OCI-LY3 (cell line): ENCODE measurements around the gene PTPRR.
A peak's percentile ranks its signal among the peaks of the same experiment; 100 is the strongest.

ENCODE experiments used
- H2AFZ ChIP-seq: fragments of 200-600, 300-600 bp; shearing (Covaris generic); 2 replicates; pipeline ENCODE4 v1.6.0; 2014; ENCODE audit warnings: antibody characterized with exemption, low read depth, low read length
- H3K27ac ChIP-seq: fragments of 200-600, 300-600 bp; sonication (generic); 2 replicates; pipeline ENCODE4 v1.5.1; 2014; ENCODE audit warnings: mild to moderate bottlenecking, low read length, moderate library complexity, mixed read lengths
- H3K27me3 ChIP-seq: fragments of 200-600, 300-600 bp; sonication (generic); 2 replicates; pipeline ENCODE4 v1.6.1; 2014; ENCODE audit warnings: low read depth, low read length, mixed read lengths
- H3K36me3 ChIP-seq: fragments of 200-600, 300-600 bp; sonication (generic); replicated peaks from 2 replicates; pipeline ENCODE3; 2014; ENCODE audit warnings: low read depth, low read length, mixed read lengths
- H3K4me1 ChIP-seq: fragments of 300-600, 200-600 bp; sonication (generic); 2 replicates; pipeline ENCODE4 v1.6.1; 2014; ENCODE audit warnings: low read length, mixed read lengths
- H3K4me2 ChIP-seq: fragments of 200-600, 300-600 bp; sonication (generic); 2 replicates; pipeline ENCODE4 v1.6.1; 2014; ENCODE audit warnings: low read length, mixed read lengths
- H3K4me3 ChIP-seq: fragments of 300-600, 200-600 bp; sonication (generic); 2 replicates; pipeline ENCODE4 v1.5.1; 2014; ENCODE audit warnings: antibody characterized with exemption, mild to moderate bottlenecking, low read length, moderate library complexity
- H3K79me2 ChIP-seq: fragments of 300-600, 200-600 bp; shearing (Covaris generic); 2 replicates; pipeline ENCODE4 v1.6.1; 2014; ENCODE audit warnings: mild to moderate bottlenecking, low read length, mixed read lengths
- H3K9ac ChIP-seq: fragments of 300-600, 200-600 bp; shearing (Covaris generic); 2 replicates; pipeline ENCODE4 v1.6.0; 2014; ENCODE audit warnings: mild to moderate bottlenecking, low read length, moderate library complexity
- H3K9me3 ChIP-seq: fragments of 200-600, 300-600 bp; shearing (Covaris generic); 2 replicates; pipeline ENCODE4 v1.6.1; 2014; ENCODE audit warnings: low read length, mixed read lengths; ENCODE audit not compliant: insufficient read depth
- H4K20me1 ChIP-seq: fragments of 200-600, 300-600 bp; sonication (generic); 2 replicates; pipeline ENCODE4 v1.6.1; 2016; ENCODE audit warnings: low read length, mixed read lengths; ENCODE audit not compliant: insufficient read depth
- CTCF ChIP-seq: fragments of 200-600, 300-600 bp; sonication (generic); IDR thresholded peaks from 2 replicates; pipeline ENCODE4 v1.5.1; 2014; ENCODE audit warnings: antibody characterized with exemption, low read length, low read depth
- EZH2phosphoT487 ChIP-seq: fragments of 200-600 bp; shearing (Covaris generic); IDR thresholded peaks from 2 replicates; pipeline ENCODE4 v1.6.1; 2018; ENCODE audit warnings: antibody characterized with exemption, mixed run types, low read depth

Gene PTPRR

GRCh38 chr12:70661466-70662161, 258.9 kb downstream of the PTPRR start:
- Histone ChIP-seq H4K20me1 (no peaks in the 10 kb centered on the region), H3K4me2 (peak overlapping the region; percentile 64)

DNA sequence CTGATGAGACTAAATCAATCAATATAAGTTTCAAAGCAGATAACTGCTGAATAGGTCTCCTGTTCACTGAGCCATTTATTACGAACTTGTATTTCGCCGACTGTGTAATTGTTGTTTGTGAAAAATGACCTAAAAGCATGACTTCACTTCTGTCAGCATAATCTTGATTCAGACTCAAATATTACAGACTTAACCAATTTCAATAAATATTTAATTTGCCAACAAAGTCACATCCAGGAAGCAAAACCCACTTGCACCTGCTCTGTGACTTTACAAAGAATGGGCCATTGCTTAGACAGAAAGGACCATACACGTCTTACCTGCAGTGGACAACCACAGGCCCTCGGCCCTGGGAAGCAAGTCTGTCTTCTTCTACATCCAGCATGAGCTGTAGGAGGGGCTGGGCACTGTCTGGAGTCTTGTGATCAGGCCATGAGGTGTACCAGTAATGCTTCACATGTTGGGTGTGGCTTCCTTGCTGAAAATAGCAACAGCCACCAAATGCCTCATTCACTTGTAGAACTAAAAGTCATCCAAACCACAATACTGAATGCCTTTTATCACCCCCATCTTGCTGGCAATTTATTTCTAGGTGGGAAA, 259.8 kb downstream of the PTPRR start:
- no peak overlapping the region for H3K4me3 ChIP-seq
- H3K9me3 ChIP-seq = no peaks in the 10 kb centered on the region
- no peaks in the 10 kb centered on the region for H4K20me1 ChIP-seq
- H3K36me3 ChIP-seq = no peaks in the 10 kb centered on the region
- peaks cover 23% of the 10 kb centered on the region for H3K4me1 ChIP-seq
- peak overlapping the region; percentile 45 for H3K4me2 ChIP-seq
- no peak overlapping the region for H3K9ac ChIP-seq
- no peaks in the 10 kb centered on the region for H3K79me2 ChIP-seq
- TF ChIP-seq CTCF (no peak), EZH2phosphoT487 (no peak)
- peak overlapping the region; percentile 66; the same call in 1 of the 2 replicates for H2AFZ ChIP-seq
- H3K27ac ChIP-seq = peak overlapping the region; percentile 26
- H3K27me3 ChIP-seq = no peaks in the 10 kb centered on the region

More at GRCh38 chr12:70661466-70662161, 258.9 kb downstream of the PTPRR start:
- Histone ChIP-seq H3K9me3 (no peaks in the 10 kb centered on the region), H3K27me3 (no peaks in the 10 kb centered on the region), H3K9ac (peak overlapping the region; percentile 29; the same call in 1 of the 2 replicates), H3K4me3 (peak overlapping the region; percentile 42), H3K4me1 (peaks cover 23% of the 10 kb centered on the region), H2AFZ (peak overlapping the region; percentile 63), H3K79me2 (no peaks in the 10 kb centered on the region), H3K36me3 (no peaks in the 10 kb centered on the region), H3K27ac (peak overlapping the region; percentile 51)
- TF ChIP-seq EZH2phosphoT487 = no peak
- TF ChIP-seq CTCF = no peak

DNA sequence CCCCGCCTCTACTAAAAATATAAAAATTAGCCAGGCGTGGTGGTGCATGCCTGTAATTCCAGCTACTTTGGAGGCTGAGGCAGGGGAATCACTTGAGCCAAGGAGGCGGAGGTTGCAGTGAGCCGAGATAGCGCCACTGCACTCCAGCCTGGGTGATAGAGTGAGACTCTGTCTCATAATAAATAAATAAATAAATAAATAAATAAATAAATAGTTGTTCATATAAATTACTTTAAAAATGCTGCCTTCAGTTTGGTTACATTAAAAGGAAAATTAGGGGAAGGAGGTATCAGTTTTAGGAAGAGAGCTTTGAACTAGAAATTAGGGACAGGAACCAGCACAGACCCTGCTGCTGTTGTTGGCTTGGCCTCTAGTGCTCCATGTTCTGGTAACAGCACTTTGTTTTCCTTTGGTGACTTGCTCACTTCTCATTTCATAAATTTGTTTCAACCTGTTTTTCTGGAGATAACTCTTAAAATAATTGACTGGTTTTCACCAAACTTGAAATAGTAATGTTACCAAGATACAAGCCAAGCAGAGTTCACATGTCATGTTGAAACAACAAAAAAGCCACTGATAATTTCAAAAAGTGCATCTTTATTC, 260.4 kb downstream of the PTPRR start:
- Histone ChIP-seq H3K36me3 (no peaks in the 10 kb centered on the region), H3K9me3 (no peaks in the 10 kb centered on the region), H4K20me1 (no peaks in the 10 kb centered on the region), H3K27me3 (no peaks in the 10 kb centered on the region), H3K4me2 (peak overlapping the region; percentile 45; the same call in 1 of the 2 replicates), H3K79me2 (no peaks in the 10 kb centered on the region), H3K27ac (peak overlapping the region; percentile 26; the same call in 1 of the 2 replicates), H3K9ac (no peak overlapping the region), H2AFZ (no peak overlapping the region), H3K4me1 (peaks cover 23% of the 10 kb centered on the region), H3K4me3 (no peak overlapping the region)
- TF ChIP-seq EZH2phosphoT487 (no peak), CTCF (no peak)

- Histone ChIP-seq H3K9me3 (no peaks in the 10 kb centered on the region), H3K9ac (no peak overlapping the region), H2AFZ (no peak overlapping the region), H3K27me3 (no peaks in the 10 kb centered on the region), H3K4me3 (no peak overlapping the region), H3K79me2 (no peaks in the 10 kb centered on the region), H3K4me1 (peaks cover 23% of the 10 kb centered on the region), H3K36me3 (no peaks in the 10 kb centered on the region), H4K20me1 (no peaks in the 10 kb centered on the region), H3K4me2 (no peak overlapping the region), H3K27ac (no peak overlapping the region)
- TF ChIP-seq EZH2phosphoT487 = no peak
- no peak for TF ChIP-seq CTCF
Observed at GRCh38 chr12:70659077-70659606, 261.4 kb downstream of the PTPRR start.
